Right ventricle myocardium inferior (tissue), 1 donor: ENCODE measurements around the gene TRPC1. TPM values are rescaled to one million over a fixed set of nuclear protein-coding genes. Genes with fewer than 3 reads are reported as not detected.
A peak's percentile ranks its signal among the peaks of the same experiment; 100 is the strongest.
"Not testable (repeated sequence)": the region's sequence is repeated elsewhere in the genome, so short reads cannot be mapped to it uniquely, and the experiment has no call there.

ENCODE experiments used
- ATAC-seq: fragments of 200-7000 bp; cut with Tn5 transposase; one replicate; pipeline ENCODE4 v1.9.1; 2020; ENCODE audit warnings: mild to moderate bottlenecking, moderate library complexity
- DNase-seq: peaks from one replicate; pipeline ENCODE4 v3.0.0; 2021; ENCODE audit errors: missing footprints
- intact Hi-C: fragments of 100-400 bp; cut with DNase I; formaldehyde crosslinking; loops from one replicate; pipeline ENCODE4 v1.11.0; 2022
- total RNA-seq: library from RNA; stranded (reverse); fragmentation: NEBNext Ultra II Directional; extraction: Animal tissue kit (Norgen Biotek cat#: 25700); gene quantifications from one replicate; pipeline ENCODE4 v1.2.1, GENCODE V29; 2021
- donor health status: DM: no; HTN: yes; CAD: no; lungs with severe emphysema.

The TRPC1 gene
- total RNA-seq, 1 donor from 2014 or later: 9.2 TPM

DNA sequence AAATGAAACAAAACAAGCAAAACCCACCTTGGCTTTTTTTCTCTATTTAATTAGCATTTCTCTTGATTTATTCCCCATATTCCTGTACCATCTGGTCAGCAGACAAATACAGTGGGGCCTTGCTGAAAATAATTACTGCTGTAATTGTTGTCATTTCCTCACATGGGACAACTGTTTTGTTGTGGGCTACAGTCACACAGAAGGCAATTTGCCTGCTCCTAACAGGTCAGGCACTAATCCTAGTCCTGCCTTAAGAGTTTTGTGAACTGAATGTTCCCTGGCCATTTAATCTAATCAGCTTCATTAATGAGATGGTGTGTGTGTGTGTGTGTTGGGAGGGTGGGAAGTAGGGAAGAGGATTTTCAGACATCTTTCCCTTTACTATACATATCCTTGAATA is 11.6 kb downstream of the TRPC1 start:
- DNase-seq (no peak), ATAC-seq (peak; percentile 81)
- intact Hi-C loops: no loop called here

- no peak for ATAC-seq
- intact Hi-C loops: no loop called here
- no peak for DNase-seq
Measured at GRCh38 chr3:142738396-142738795, 14.6 kb downstream of the TRPC1 start.

DNA sequence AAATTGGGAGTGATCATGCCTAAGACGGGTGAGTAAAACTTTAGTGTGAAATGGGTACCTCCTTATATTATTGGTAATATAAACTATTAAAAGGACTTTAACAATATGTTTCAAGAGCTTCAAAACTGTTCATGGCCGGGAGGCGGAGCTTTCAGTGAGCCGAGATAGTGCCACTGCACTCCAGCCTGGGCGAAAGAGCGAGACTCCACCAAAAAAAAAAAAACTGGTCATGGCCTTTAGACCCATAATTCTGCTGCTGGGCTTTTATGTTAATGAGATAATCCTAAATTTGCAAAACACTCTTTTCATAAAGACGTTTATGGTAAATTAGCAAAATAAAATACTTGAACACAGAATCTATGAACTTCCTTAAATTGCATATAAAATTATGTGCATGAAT is 22.8 kb downstream of the TRPC1 start:
- ATAC-seq (no peak), DNase-seq (no peak)
- intact Hi-C loops: no loop called here

- DNase-seq, intact Hi-C loops, ATAC-seq: not testable (repeated sequence)
Measured at GRCh38 chr3:142750531-142750930, 26.7 kb downstream of the TRPC1 start.

DNA sequence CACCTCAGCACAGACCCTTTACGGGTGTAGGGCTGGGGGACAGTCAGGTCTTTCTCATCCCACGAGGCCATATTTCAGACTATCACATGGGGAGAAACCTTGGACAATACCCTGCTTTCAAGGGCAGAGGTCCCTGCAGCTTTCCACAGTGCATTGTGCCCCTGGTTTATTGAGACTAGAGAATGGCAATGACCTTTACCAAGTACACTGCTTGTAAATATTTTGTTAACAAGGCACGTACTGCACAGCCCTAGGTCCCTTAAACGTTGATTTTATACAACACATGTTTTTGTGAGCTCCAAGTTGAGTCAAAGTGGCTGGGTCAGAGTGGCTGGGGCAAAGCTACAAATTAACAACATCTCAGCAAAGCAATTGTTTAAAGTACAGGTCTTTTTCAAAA is 28.8 kb downstream of the TRPC1 start:
- intact Hi-C loops, ATAC-seq, DNase-seq: not testable (repeated sequence)

GRCh38 chr3:142754494-142754893 is 30.7 kb downstream of the TRPC1 start:
- no peak for ATAC-seq
- DNase-seq: no peak
- intact Hi-C loops: no loop called here

GRCh38 chr3:142768338-142768737 is 44.5 kb downstream of the TRPC1 start:
- intact Hi-C loops: no loop called here
- no peak for DNase-seq
- no peak for ATAC-seq

DNA sequence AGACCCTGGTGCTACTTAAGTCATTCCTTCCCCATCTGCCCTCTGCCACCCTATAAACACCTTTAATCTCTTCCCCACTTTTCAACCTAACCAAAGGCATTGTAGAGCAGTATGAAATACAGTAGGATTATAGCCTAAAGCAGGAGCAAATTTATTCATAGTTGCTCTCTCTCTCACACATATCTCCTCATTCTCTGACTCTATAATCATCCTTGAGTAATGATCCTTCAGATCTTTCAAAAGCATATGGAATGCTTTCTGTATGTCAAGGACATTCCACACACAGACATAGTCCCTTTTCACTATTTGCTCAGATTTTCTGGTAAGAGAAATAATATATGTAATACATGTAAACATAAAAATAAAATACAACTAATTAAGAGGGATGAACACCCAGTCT is 54.1 kb downstream of the TRPC1 start:
- no peak for ATAC-seq
- no peak for DNase-seq
- intact Hi-C loops: no loop called here

GRCh38 chr3:142778541-142778940 is 54.7 kb downstream of the TRPC1 start:
- DNase-seq (no peak), ATAC-seq (no peak)
- intact Hi-C loops: no loop called here

DNA sequence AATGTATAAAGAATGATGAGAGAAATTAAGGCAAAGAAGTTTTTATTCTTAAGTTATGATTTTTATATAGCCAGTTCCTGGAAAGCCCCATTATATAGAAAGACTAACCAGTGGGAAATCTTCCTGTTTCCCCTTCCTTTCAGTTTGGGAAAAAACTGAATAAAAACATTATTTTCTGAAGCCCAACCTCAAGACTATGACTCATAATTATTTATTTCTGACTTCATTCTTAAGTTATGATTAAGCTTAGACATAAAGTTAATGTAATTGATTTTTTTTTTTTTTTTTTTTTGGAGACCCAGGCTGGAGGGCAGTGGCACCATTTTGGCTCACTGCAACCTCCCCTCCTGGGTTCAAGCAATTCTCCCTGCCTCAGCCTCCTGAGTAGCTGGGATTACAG is 55.8 kb downstream of the TRPC1 start:
- ATAC-seq: no peak
- intact Hi-C loops: no loop called here
- no peak for DNase-seq

DNA sequence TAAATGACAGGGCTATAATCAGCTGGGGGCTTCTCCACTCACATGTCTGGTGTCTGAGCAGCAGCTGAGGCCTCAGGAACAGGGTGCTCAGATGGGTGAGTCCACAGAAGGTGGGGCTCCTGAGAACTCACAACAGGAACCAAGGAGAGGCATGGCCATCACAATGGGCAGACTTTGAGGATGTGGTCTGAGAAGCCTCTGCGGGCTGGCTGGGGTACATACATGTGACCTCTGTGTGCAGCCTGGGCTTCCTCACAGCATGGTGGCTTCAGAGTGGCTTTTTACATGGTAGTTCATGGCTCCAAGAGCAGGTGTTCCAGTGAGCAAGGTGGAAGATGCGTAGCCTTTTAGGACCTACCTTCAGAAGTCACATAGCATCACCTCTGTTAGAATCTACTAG is 58.8 kb downstream of the TRPC1 start:
- no peak for ATAC-seq
- intact Hi-C loops: no loop called here
- no peak for DNase-seq

DNA sequence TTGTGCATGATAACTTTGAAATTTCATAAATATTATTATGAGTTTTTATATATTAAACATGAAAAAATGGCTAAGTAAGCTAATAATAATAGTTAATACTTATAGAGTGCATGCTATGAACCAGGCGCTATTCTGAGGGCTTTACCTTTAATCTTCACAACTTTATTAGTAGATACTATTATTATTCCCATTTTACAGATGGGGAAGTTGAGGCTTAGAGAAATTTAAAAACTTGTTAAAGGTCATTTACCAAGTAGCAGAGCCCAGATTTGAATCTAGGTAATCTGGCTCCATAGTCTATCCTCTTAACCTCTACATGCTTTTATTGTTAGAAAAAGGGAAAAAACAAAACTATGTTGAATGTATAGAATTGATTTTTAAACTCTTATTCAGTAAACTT is 60.4 kb downstream of the TRPC1 start:
- DNase-seq (no peak), ATAC-seq (no peak)
- intact Hi-C loops: no loop called here

DNA sequence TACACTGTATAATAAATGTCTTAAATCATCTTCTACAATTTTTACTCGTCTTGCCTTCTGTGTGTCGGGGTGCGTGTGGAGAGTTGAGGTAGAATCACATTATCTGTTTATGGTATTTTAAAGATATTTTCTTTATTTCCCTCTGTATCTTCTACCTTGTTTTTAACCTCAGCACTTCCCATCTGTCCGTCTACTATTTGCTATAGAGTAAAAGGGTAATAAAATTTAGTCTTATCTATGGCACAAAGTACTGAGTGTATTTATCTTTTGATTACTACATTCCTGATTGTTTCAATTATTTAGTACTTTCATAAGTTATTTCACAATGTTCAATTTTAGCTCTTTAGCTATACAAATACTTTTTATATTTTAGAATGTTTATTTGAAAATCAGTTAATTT is 62.2 kb downstream of the TRPC1 start:
- intact Hi-C loops: no loop called here
- ATAC-seq (no peak), DNase-seq (no peak)

DNA sequence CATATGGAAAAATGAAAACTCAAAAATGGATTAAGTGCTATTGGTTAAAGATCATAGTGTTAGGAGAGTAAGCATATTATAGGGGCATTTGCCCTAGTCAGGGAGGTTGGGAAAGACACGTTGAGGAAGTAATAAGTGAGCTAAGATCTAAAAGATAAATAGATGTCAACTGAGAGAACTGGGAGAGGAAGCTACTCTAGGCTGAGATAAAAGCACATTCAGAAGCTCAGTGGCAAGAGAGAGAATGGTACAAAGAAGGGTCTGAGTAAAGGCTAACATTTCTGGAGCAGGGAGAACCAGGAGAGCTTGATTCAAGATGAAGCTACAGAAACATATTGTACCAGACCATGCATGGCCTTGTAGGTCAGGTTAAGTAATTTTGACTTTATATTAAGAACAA is 63.9 kb downstream of the TRPC1 start:
- intact Hi-C loops: no loop called here
- DNase-seq (no peak), ATAC-seq (no peak)

GRCh38 chr3:142794508-142794907 is 70.7 kb downstream of the TRPC1 start:
- ATAC-seq (no peak), DNase-seq (no peak)
- intact Hi-C loops: no loop called here

GRCh38 chr3:142795332-142795731 is 71.5 kb downstream of the TRPC1 start:
- no peak for ATAC-seq
- no peak for DNase-seq
- intact Hi-C loops: no loop called here

- DNase-seq (no peak), ATAC-seq (no peak)
- intact Hi-C loops: no loop called here
Measured at GRCh38 chr3:142796823-142797222, 73.0 kb downstream of the TRPC1 start.

DNA sequence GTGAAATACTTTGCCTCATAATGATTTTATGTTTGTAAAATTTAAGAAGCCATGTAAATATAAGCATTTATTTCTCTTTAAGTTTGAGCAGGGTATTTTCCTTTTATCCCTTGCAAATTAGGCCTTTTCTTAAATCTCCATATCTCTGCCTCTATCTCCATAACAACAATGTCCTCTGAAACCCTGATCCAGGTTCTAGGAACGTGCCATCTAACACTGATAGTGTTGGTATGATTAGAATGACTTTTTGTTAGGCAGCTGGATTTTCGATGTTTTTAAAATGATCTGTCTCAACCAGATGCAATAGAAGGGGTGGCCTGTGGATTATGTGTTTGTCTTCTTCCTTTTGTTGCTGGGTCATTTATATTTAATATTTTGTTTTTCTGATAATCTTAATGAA is 77.9 kb downstream of the TRPC1 start:
- ATAC-seq (no peak), DNase-seq (no peak)
- intact Hi-C loops: no loop called here

GRCh38 chr3:142802891-142803290 is 79.1 kb downstream of the TRPC1 start:
- intact Hi-C loops: no loop called here
- ATAC-seq (no peak), DNase-seq (no peak)

DNA sequence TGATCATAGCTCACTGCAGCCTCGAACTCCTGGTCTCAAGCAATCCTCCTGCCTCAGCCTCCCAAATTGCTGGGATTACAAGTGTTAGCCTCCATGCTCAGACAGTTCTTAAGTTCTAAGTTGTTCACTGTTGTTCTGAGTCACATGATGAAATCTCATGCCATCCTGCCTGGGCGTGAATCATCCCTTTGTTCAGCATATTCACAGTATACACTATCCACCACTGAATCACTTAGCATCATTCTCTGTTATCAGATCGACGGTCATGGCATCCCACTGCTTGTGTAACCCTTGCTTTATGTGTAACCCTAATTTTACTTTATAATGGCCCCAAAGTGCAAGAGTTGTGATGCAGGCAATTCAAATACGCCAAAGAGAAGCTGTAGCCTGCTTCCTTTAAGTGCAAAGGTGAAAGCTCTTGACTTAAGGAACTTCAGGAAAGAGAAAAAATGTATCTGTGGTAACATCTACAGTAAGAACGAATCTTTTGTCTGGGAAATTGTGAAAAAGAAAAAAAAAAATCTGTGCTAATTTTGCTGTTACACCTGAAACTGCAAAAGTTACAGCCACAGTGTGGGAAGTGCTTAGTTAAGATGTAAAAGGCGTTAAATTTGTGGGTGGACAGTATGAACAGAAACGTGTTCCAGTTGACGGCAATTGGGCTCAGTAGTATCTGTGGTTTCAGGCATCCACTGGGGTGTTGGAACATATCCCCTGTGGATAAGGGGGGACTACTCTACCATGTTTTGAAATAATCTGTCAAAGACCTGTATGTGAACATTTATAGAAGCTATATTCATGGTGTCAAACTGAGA is 84.5 kb downstream of the TRPC1 start:
- DNase-seq (no peak), ATAC-seq (no peak)
- intact Hi-C loops: no loop called here

DNA sequence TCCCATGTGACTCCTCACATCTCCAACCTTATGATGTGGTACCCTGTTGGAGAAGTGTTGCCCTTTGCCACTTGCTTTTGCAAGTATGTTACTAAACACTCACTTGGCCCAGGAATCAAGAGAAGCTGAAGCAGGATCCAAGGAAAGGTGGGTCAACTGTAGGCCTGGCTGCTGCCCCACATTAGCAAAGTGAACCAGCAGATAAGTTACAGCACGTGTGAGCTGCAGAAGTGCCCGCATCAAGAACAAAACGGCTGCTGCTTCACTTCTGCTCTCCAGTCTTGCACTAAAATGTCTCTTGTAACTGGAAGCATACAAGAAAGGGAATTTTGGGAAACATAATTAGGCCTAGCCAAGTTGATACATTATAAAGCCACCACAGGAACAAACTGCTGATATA is 85.4 kb downstream of the TRPC1 start:
- DNase-seq (no peak), ATAC-seq (no peak)
- intact Hi-C loops: no loop called here
